Measurements from ENCODE around the gene DZIP1L.
"Not testable (repeated sequence)": the region's sequence is repeated elsewhere in the genome, so short reads cannot be mapped to it uniquely, and the experiment has no call there.

Gene DZIP1L

GRCh38 chr3:138118612-138119422, 3.4 kb upstream of the DZIP1L start:
- no peak for DNase-seq (ENCODE audit: low read depth)
- no peak overlapping the region for H3K4me3 ChIP-seq (ENCODE audit: low read depth, low read length)

- DNase-seq (ENCODE audit: low read depth), result no peak
- peak overlapping the region; percentile 81 for H3K4me3 ChIP-seq (ENCODE audit: low read depth, low read length)
Observed at GRCh38 chr3:138114431-138114918, 933 bp downstream of the DZIP1L start.

- DNase-seq (ENCODE audit: low read depth), result no peak
- no peak overlapping the region for H3K4me3 ChIP-seq (ENCODE audit: low read depth, low read length)
Observed at GRCh38 chr3:138113326-138113725, 2.1 kb downstream of the DZIP1L start.

- no peak overlapping the region for H3K4me3 ChIP-seq (ENCODE audit: low read depth, low read length)
- no peak for DNase-seq (ENCODE audit: low read depth)
Observed at GRCh38 chr3:138112362-138112761, 3.0 kb downstream of the DZIP1L start.

GRCh38 chr3:138105598-138105997, 9.8 kb downstream of the DZIP1L start:
- no peak for DNase-seq (ENCODE audit: low read depth)

GRCh38 chr3:138103466-138103865, 11.9 kb downstream of the DZIP1L start:
- no peak overlapping the region for H3K4me3 ChIP-seq (ENCODE audit: low read depth, low read length)
- DNase-seq (ENCODE audit: low read depth), result no peak

More at GRCh38 chr3:138105598-138105997, 9.8 kb downstream of the DZIP1L start:
- no peak overlapping the region for H3K4me3 ChIP-seq (ENCODE audit: low read depth, low read length)

GRCh38 chr3:138101351-138101940, 14.0 kb downstream of the DZIP1L start:
- not testable (repeated sequence) for DNase-seq (ENCODE audit: low read depth); H3K4me3 ChIP-seq (ENCODE audit: low read depth, low read length)

- no peak overlapping the region for H3K4me3 ChIP-seq (ENCODE audit: low read depth, low read length)
- DNase-seq (ENCODE audit: low read depth), result no peak
Observed at GRCh38 chr3:138099417-138099816, 16.0 kb downstream of the DZIP1L start.

- no peak for DNase-seq (ENCODE audit: low read depth)
- H3K4me3 ChIP-seq (ENCODE audit: low read depth, low read length), result no peak overlapping the region
Observed at GRCh38 chr3:138097192-138098172, 17.9 kb downstream of the DZIP1L start.

- DNase-seq (ENCODE audit: low read depth), result no peak
- no peak overlapping the region for H3K4me3 ChIP-seq (ENCODE audit: low read depth, low read length)
Observed at GRCh38 chr3:138093721-138094120, 21.7 kb downstream of the DZIP1L start.

- DNase-seq (ENCODE audit: low read depth), result no peak
- H3K4me3 ChIP-seq (ENCODE audit: low read depth, low read length), result no peak overlapping the region
Observed at GRCh38 chr3:138092023-138092422, 23.4 kb downstream of the DZIP1L start.

- DNase-seq (ENCODE audit: low read depth), result no peak
- H3K4me3 ChIP-seq (ENCODE audit: low read depth, low read length), result no peak overlapping the region
Observed at GRCh38 chr3:138089091-138089490, 26.3 kb downstream of the DZIP1L start.

GRCh38 chr3:138085745-138086144, 29.7 kb downstream of the DZIP1L start:
- not testable (repeated sequence) for H3K4me3 ChIP-seq (ENCODE audit: low read depth, low read length); DNase-seq (ENCODE audit: low read depth)

- DNase-seq (ENCODE audit: low read depth), result no peak
Observed at GRCh38 chr3:138084196-138084595, 31.2 kb downstream of the DZIP1L start.

GRCh38 chr3:138082992-138083386, 32.4 kb downstream of the DZIP1L start:
- H3K4me3 ChIP-seq (ENCODE audit: low read depth, low read length), result no peak overlapping the region
- no peak for DNase-seq (ENCODE audit: low read depth)

More at GRCh38 chr3:138084196-138084595, 31.2 kb downstream of the DZIP1L start:
- H3K4me3 ChIP-seq (ENCODE audit: low read depth, low read length), result no peak overlapping the region

- DNase-seq (ENCODE audit: low read depth), result peak; percentile 73
- no peak overlapping the region for H3K4me3 ChIP-seq (ENCODE audit: low read depth, low read length)
Observed at GRCh38 chr3:138082085-138082991, 33.1 kb downstream of the DZIP1L start.

GRCh38 chr3:138081371-138082084, 33.9 kb downstream of the DZIP1L start:
- DNase-seq (ENCODE audit: low read depth), result peak; percentile 44
- no peak overlapping the region for H3K4me3 ChIP-seq (ENCODE audit: low read depth, low read length)

- H3K4me3 ChIP-seq (ENCODE audit: low read depth, low read length), result no peak overlapping the region
- no peak for DNase-seq (ENCODE audit: low read depth)
Observed at GRCh38 chr3:138079901-138080300, 35.5 kb downstream of the DZIP1L start.
